GM23338 (cell line): ENCODE measurements around the gene YPEL1. TPM values are rescaled to one million over a fixed set of nuclear protein-coding genes. Genes with fewer than 3 reads are reported as not detected.

Source experiments
- ATAC-seq: fragments of 200-7000 bp; cut with Tn5 transposase; 3 replicates; pipeline ENCODE4 v1.9.1; 2020
- DNase-seq: peaks from one replicate; pipeline ENCODE4 v3.0.0-alpha.2; 2015; ENCODE audit warnings: low spot score
- H2AFZ ChIP-seq: fragments of 200-600 bp; sonication (generic); 2 replicates; pipeline ENCODE4 v1.8.0; 2016; ENCODE audit warnings: antibody characterized with exemption, mild to moderate bottlenecking, moderate library complexity
- H3F3A ChIP-seq: fragments of 200-600 bp; sonication (generic); replicated peaks from 2 replicates; pipeline ENCODE4 v1.8.0; 2017; ENCODE audit warnings: antibody characterized with exemption, mixed run types, low read depth
- H3K27ac ChIP-seq: fragments of 200-600 bp; sonication (generic); 2 replicates; pipeline ENCODE4 v1.6.1; 2016; ENCODE audit warnings: low read depth
- H3K27me3 ChIP-seq: fragments of 200-600 bp; sonication (generic); 2 replicates; pipeline ENCODE4 v1.8.0; 2016; ENCODE audit warnings: mild to moderate bottlenecking, mixed run types, moderate library complexity; ENCODE audit not compliant: insufficient read depth
- H3K36me3 ChIP-seq: fragments of 200-600 bp; sonication (generic); 2 replicates; pipeline ENCODE4 v1.8.0; 2016; ENCODE audit warnings: mild to moderate bottlenecking; ENCODE audit not compliant: insufficient read depth
- H3K4me1 ChIP-seq: fragments of 200-600 bp; sonication (generic); 2 replicates; pipeline ENCODE4 v1.8.0; 2016; ENCODE audit warnings: mild to moderate bottlenecking, moderate library complexity; ENCODE audit not compliant: insufficient read depth
- H3K4me2 ChIP-seq: fragments of 200-600 bp; sonication (generic); 2 replicates; pipeline ENCODE4 v1.7.1; 2017; ENCODE audit warnings: mixed run types
- H3K4me3 ChIP-seq: fragments of 200-600 bp; sonication (generic); 2 replicates; pipeline ENCODE4 v1.6.1; 2016; ENCODE audit warnings: mixed run types
- H3K79me2 ChIP-seq: fragments of 200-600 bp; sonication (generic); replicated peaks from 2 replicates; pipeline ENCODE4 v1.8.0; 2017; ENCODE audit warnings: mild to moderate bottlenecking; ENCODE audit not compliant: insufficient read depth
- H3K9me2 ChIP-seq: fragments of 200-600 bp; sonication (generic); 2 replicates; pipeline ENCODE4 v1.8.0; 2017; ENCODE audit not compliant: insufficient read depth
- H4K20me1 ChIP-seq: fragments of 200-600 bp; sonication (generic); replicated peaks from 2 replicates; pipeline ENCODE4 v1.8.0; 2017; ENCODE audit warnings: mild to moderate bottlenecking; ENCODE audit not compliant: insufficient read depth
- H3K27ac Mint-ChIP-seq: 2 replicates; pipeline ENCODE4 v1.8.0; 2020; ENCODE audit warnings: inconsistent platforms, mild to moderate bottlenecking, moderate library complexity, mixed read lengths
- H3K27me3 Mint-ChIP-seq: 3 replicates; pipeline ENCODE4 v1.8.0; 2022; ENCODE audit warnings: low read depth, mild to moderate bottlenecking, moderate library complexity, mixed read lengths, inconsistent platforms; ENCODE audit not compliant: insufficient read depth, poor library complexity
- H3K36me3 Mint-ChIP-seq: 3 replicates; pipeline ENCODE4 v1.8.0; 2021; ENCODE audit warnings: low read depth, mild to moderate bottlenecking, inconsistent platforms, moderate library complexity, mixed read lengths
- H3K4me1 Mint-ChIP-seq: 3 replicates; pipeline ENCODE4 v1.8.0; 2020; ENCODE audit warnings: mild to moderate bottlenecking, inconsistent platforms, mixed read lengths
- H3K4me3 Mint-ChIP-seq: 3 replicates; pipeline ENCODE4 v1.8.0; 2021; ENCODE audit warnings: moderate library complexity, mild to moderate bottlenecking, inconsistent platforms, mixed read lengths
- H3K9me3 Mint-ChIP-seq: 3 replicates; pipeline ENCODE4 v1.8.0; 2020; ENCODE audit warnings: moderate library complexity, mild to moderate bottlenecking, inconsistent platforms, mixed read lengths
- CTCF ChIP-seq, 2 experiments: fragments of 200-600 bp in 1 of 2; sonication (generic) in 1 of 2; conservative IDR thresholded peaks; 2 replicates each; pipeline versions ENCODE4 v1.5.1 to v1.6.1; 2016 to 2017; ENCODE audit warnings: antibody characterized with exemption in 2 of 2, low read depth in 2 of 2, mild to moderate bottlenecking in 2 of 2, moderate library complexity in 1 of 2
- EZH2 ChIP-seq: fragments of 200-600 bp; sonication (generic); IDR thresholded peaks from one replicate; pipeline ENCODE4 v1.8.0; 2017; ENCODE audit warnings: antibody characterized with exemption, mild to moderate bottlenecking, low read depth; ENCODE audit not compliant: unreplicated experiment
- polyA plus RNA-seq: library from polyadenylated mRNA; unstranded; fragments of >200 nt; fragmentation: Nextera tagmentation; extraction: Ambion mirVana; gene quantifications from 2 replicates; pipeline ENCODE4 v1.2.1, GENCODE V29; 2016
- total RNA-seq: library from RNA; depleted of rRNA; stranded (reverse); fragments of >200 nt; shearing (Covaris generic); gene quantifications from 2 replicates; pipeline ENCODE4 v1.2.3, GENCODE V29; 2014
- TF ChIP-seq, protein P1 (sequence below): fragments of 250-450 bp; sonication (Bioruptor Pico); IDR thresholded peaks from 2 replicates; pipeline ENCODE4 v1.5.0; 2020; ENCODE audit warnings: mild to moderate bottlenecking, moderate library complexity

The YPEL1 gene
- total and polyA plus RNA-seq, 2 experiments from 2014 or later: 4.4 to 6.0 TPM

DNA sequence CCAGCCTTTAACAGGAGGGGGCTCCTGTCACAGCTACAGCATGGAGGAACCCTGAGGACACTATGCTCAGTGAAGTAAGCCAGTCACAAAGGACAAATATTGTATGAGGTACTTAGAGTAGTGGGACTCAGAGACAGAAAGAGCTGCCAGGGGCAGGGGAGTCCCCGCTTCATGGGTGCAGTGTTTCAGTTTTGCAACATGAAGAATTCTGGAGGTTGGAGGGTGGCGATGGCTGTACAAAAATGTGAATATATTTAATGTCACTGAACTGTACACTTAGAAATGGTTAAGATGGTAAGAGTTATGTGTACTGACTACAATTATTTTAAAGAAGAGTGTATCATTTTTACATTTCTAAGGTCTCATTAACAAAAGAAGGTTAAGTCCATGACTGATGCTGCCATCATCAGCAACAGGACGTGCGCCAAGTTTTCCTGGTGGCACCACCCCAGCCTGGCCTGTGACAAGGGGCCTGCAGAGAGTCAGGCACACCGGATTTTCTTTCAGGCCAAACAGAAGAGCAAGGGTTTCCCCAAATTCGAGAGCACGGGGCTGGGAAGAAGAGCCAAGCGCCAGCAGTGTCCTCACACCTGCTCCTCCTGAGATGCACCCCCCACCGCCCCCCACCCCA lies 22.1 kb downstream of the YPEL1 start (continued):
- TF ChIP-seq, protein P1, sequence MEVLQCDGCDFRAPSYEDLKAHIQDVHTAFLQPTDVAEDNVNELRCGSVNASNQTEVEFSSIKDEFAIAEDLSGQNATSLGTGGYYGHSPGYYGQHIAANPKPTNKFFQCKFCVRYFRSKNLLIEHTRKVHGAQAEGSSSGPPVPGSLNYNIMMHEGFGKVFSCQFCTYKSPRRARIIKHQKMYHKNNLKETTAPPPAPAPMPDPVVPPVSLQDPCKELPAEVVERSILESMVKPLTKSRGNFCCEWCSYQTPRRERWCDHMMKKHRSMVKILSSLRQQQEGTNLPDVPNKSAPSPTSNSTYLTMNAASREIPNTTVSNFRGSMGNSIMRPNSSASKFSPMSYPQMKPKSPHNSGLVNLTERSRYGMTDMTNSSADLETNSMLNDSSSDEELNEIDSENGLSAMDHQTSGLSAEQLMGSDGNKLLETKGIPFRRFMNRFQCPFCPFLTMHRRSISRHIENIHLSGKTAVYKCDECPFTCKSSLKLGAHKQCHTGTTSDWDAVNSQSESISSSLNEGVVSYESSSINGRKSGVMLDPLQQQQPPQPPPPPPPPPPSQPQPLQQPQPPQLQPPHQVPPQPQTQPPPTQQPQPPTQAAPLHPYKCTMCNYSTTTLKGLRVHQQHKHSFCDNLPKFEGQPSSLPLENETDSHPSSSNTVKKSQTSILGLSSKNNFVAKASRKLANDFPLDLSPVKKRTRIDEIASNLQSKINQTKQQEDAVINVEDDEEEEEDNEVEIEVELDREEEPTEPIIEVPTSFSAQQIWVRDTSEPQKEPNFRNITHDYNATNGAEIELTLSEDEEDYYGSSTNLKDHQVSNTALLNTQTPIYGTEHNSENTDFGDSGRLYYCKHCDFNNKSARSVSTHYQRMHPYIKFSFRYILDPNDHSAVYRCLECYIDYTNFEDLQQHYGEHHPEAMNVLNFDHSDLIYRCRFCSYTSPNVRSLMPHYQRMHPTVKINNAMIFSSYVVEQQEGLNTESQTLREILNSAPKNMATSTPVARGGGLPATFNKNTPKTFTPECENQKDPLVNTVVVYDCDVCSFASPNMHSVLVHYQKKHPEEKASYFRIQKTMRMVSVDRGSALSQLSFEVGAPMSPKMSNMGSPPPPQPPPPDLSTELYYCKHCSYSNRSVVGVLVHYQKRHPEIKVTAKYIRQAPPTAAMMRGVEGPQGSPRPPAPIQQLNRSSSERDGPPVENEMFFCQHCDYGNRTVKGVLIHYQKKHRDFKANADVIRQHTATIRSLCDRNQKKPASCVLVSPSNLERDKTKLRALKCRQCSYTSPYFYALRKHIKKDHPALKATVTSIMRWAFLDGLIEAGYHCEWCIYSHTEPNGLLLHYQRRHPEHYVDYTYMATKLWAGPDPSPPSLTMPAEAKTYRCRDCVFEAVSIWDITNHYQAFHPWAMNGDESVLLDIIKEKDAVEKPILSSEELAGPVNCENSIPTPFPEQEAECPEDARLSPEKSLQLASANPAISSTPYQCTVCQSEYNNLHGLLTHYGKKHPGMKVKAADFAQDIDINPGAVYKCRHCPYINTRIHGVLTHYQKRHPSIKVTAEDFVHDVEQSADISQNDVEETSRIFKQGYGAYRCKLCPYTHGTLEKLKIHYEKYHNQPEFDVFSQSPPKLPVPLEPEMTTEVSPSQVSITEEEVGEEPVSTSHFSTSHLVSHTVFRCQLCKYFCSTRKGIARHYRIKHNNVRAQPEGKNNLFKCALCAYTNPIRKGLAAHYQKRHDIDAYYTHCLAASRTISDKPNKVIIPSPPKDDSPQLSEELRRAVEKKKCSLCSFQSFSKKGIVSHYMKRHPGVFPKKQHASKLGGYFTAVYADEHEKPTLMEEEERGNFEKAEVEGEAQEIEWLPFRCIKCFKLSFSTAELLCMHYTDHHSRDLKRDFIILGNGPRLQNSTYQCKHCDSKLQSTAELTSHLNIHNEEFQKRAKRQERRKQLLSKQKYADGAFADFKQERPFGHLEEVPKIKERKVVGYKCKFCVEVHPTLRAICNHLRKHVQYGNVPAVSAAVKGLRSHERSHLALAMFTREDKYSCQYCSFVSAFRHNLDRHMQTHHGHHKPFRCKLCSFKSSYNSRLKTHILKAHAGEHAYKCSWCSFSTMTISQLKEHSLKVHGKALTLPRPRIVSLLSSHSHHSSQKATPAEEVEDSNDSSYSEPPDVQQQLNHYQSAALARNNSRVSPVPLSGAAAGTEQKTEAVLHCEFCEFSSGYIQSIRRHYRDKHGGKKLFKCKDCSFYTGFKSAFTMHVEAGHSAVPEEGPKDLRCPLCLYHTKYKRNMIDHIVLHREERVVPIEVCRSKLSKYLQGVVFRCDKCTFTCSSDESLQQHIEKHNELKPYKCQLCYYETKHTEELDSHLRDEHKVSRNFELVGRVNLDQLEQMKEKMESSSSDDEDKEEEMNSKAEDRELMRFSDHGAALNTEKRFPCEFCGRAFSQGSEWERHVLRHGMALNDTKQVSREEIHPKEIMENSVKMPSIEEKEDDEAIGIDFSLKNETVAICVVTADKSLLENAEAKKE (CRISPR knock-in tag): no peak

- peaks cover 3% of the 10 kb centered on the region for H3K27me3 Mint-ChIP-seq
- no peak overlapping the region for H3K4me2 ChIP-seq
- H3K9me3 Mint-ChIP-seq: no peaks in the 10 kb centered on the region
- H3K36me3 ChIP-seq: no peaks in the 10 kb centered on the region
- H3K79me2 ChIP-seq: no peaks in the 10 kb centered on the region
- ATAC-seq: peak; percentile 93
- TF ChIP-seq EZH2: no peak
- TF ChIP-seq CTCF (conservative IDR thresholded peaks at IDR 0.05; ENCODE audit: low read depth in 2 of 2): peak; percentile 63 to 77
- H3K36me3 Mint-ChIP-seq: no peaks in the 10 kb centered on the region
- H3F3A ChIP-seq: 0 out of 2 replicates have a peak, but pooled peaks cover 4% of the 10 kb centered on the region
- peaks cover 4% of the 10 kb centered on the region; the same call in 2 of the 3 replicates for H3K4me1 Mint-ChIP-seq
- no peaks in the 10 kb centered on the region for H3K4me1 ChIP-seq
- H2AFZ ChIP-seq: no peak overlapping the region
- DNase-seq: peak; percentile 84
- H3K4me3 ChIP-seq: no peak overlapping the region
- no peaks in the 10 kb centered on the region; the same call in 1 of the 2 replicates for H4K20me1 ChIP-seq
- H3K9me2 ChIP-seq: no peaks in the 10 kb centered on the region
- H3K27ac Mint-ChIP-seq: no peak overlapping the region; the same call in 1 of the 2 replicates
- no peaks in the 10 kb centered on the region for H3K27me3 ChIP-seq
- no peak overlapping the region; the same call in 1 of the 2 replicates for H3K27ac ChIP-seq
- H3K4me3 Mint-ChIP-seq: no peak overlapping the region
These were observed 22.7 kb downstream of the YPEL1 start for GRCh38 chr22:21712751-21713427.
